ENCODE data around the gene CNTF. TPM values are rescaled to one million over a fixed set of nuclear protein-coding genes. Genes with fewer than 3 reads are reported as not detected.

CNTF gene
- total RNA-seq, 1 donor from 2014 or later = 1.6 TPM

DNA sequence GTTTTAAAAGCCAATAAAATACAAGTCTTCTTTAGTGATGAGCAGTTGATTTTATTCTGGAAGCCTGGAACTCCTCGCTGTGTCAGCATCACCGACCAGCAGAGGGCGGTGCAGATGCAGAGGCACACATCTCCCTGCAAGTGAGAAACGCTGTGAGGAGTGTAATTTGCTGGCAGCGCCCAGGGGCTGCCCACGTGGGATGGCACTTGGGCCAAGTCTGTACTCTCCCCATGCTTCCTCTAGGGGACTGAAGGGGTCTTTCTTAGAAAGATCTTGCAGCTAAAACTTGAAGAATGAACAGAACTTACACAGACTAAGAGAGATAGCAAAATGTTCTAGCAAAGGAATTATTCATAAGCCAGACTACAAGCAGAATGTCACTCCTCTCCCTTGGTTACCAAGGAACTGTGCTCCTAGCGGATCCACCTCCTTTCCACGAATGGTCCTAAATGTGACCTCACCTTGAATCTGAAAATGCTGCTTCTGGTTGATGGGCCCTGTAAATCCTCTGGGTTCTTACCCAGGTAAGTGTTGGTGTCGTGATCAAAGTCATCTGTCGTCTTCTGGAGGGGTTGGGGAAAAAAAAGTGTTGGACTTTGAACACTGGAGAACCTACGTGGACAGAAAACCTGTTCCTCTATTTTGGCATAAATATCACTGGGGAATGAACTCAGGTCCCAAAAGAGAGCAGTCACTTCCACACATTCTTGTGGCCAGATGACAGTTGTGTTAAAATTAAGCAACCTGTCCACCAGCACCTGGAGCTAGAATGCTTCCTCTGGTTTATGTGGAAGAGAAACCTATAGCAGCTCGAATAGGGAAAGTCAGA, 31.8 kb downstream of the CNTF start:
- no peaks in the 10 kb centered on the region for H3K36me3 ChIP-seq (ENCODE audit: control insufficient read depth in 3 of 3, insufficient read depth in 3 of 3, low read length in 3 of 3)
- no peak overlapping the region for H3K9ac ChIP-seq (ENCODE audit: low read depth in 1 of 3, low read length in 3 of 3)
- H3K9me3 ChIP-seq (ENCODE audit: control insufficient read depth in 3 of 3, low read length in 3 of 3) = no peaks in the 10 kb centered on the region
- H3K27ac ChIP-seq (ENCODE audit: low read depth, low read length) = no peak overlapping the region
- H3K4me1 ChIP-seq (ENCODE audit: control insufficient read depth in 3 of 3, insufficient read depth in 3 of 3, low read length in 3 of 3) = peaks cover 0 to 3% (median 0%) of the 10 kb centered on the region in 3 donors
- H3K27me3 ChIP-seq (ENCODE audit: control insufficient read depth in 3 of 3, insufficient read depth in 3 of 3, low read length in 3 of 3) = no peaks in the 10 kb centered on the region
- no peak overlapping the region for H3K4me3 ChIP-seq (ENCODE audit: low read length in 3 of 3)

- no peaks in the 10 kb centered on the region for H3K36me3 ChIP-seq (ENCODE audit: control insufficient read depth in 3 of 3, insufficient read depth in 3 of 3, low read length in 3 of 3)
- no peak overlapping the region for H3K27ac ChIP-seq (ENCODE audit: low read depth, low read length)
- peaks cover 0 to 3% (median 0%) of the 10 kb centered on the region in 3 donors for H3K4me1 ChIP-seq (ENCODE audit: control insufficient read depth in 3 of 3, insufficient read depth in 3 of 3, low read length in 3 of 3)
- no peaks in the 10 kb centered on the region for H3K27me3 ChIP-seq (ENCODE audit: control insufficient read depth in 3 of 3, insufficient read depth in 3 of 3, low read length in 3 of 3)
- no peaks in the 10 kb centered on the region for H3K9me3 ChIP-seq (ENCODE audit: control insufficient read depth in 3 of 3, low read length in 3 of 3)
- no peak overlapping the region for H3K4me3 ChIP-seq (ENCODE audit: low read length in 3 of 3)
- no peak overlapping the region for H3K9ac ChIP-seq (ENCODE audit: low read depth in 1 of 3, low read length in 3 of 3)
Observed at GRCh38 chr11:58654908-58655296, 32.4 kb downstream of the CNTF start.

GRCh38 chr11:58656348-58656747, 33.9 kb downstream of the CNTF start:
- Histone ChIP-seq H3K36me3 (ENCODE audit: control insufficient read depth in 3 of 3, insufficient read depth in 3 of 3, low read length in 3 of 3) (no peaks in the 10 kb centered on the region), H3K4me1 (ENCODE audit: control insufficient read depth in 3 of 3, insufficient read depth in 3 of 3, low read length in 3 of 3) (peaks cover 0 to 3% (median 0%) of the 10 kb centered on the region in 3 donors), H3K27me3 (ENCODE audit: control insufficient read depth in 3 of 3, insufficient read depth in 3 of 3, low read length in 3 of 3) (no peaks in the 10 kb centered on the region), H3K27ac (ENCODE audit: low read depth, low read length) (no peak overlapping the region), H3K9ac (ENCODE audit: low read depth in 1 of 3, low read length in 3 of 3) (no peak overlapping the region), H3K9me3 (ENCODE audit: control insufficient read depth in 3 of 3, low read length in 3 of 3) (no peaks in the 10 kb centered on the region), H3K4me3 (ENCODE audit: low read length in 3 of 3) (no peak overlapping the region)

GRCh38 chr11:58658623-58659022, 36.2 kb downstream of the CNTF start:
- peaks cover 0 to 3% (median 0%) of the 10 kb centered on the region in 3 donors for H3K4me1 ChIP-seq (ENCODE audit: control insufficient read depth in 3 of 3, insufficient read depth in 3 of 3, low read length in 3 of 3)
- H3K27ac ChIP-seq (ENCODE audit: low read depth, low read length) = no peak overlapping the region
- H3K27me3 ChIP-seq (ENCODE audit: control insufficient read depth in 3 of 3, insufficient read depth in 3 of 3, low read length in 3 of 3) = no peaks in the 10 kb centered on the region
- no peak overlapping the region for H3K4me3 ChIP-seq (ENCODE audit: low read length in 3 of 3)
- no peaks in the 10 kb centered on the region for H3K9me3 ChIP-seq (ENCODE audit: control insufficient read depth in 3 of 3, low read length in 3 of 3)
- no peaks in the 10 kb centered on the region for H3K36me3 ChIP-seq (ENCODE audit: control insufficient read depth in 3 of 3, insufficient read depth in 3 of 3, low read length in 3 of 3)
- no peak overlapping the region for H3K9ac ChIP-seq (ENCODE audit: low read depth in 1 of 3, low read length in 3 of 3)

DNA sequence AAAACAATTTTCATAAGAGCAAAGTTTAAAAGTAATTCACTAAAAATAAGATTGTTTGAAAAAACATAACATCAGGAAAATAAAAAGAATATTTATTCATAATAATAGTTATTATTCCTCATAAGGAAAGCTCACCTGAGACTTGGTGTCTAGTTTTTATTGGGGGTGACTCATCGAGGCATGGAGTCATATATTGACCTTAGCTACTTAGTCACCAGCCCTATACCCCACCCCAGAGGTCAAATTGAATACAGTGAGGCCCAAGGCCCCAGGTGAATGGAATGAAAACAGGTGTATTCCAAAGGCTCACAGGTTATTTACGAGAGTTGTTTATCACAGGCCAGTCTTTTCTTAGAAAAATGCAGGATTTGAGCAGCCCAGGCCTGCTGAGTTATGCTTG, 36.9 kb downstream of the CNTF start:
- Histone ChIP-seq H3K9ac (ENCODE audit: low read depth in 1 of 3, low read length in 3 of 3) (no peak overlapping the region), H3K36me3 (ENCODE audit: control insufficient read depth in 3 of 3, insufficient read depth in 3 of 3, low read length in 3 of 3) (no peaks in the 10 kb centered on the region), H3K4me3 (ENCODE audit: low read length in 3 of 3) (no peak overlapping the region), H3K4me1 (ENCODE audit: control insufficient read depth in 3 of 3, insufficient read depth in 3 of 3, low read length in 3 of 3) (no peaks in the 10 kb centered on the region), H3K27me3 (ENCODE audit: control insufficient read depth in 3 of 3, insufficient read depth in 3 of 3, low read length in 3 of 3) (no peaks in the 10 kb centered on the region), H3K27ac (ENCODE audit: low read depth, low read length) (no peak overlapping the region), H3K9me3 (ENCODE audit: control insufficient read depth in 3 of 3, low read length in 3 of 3) (no peaks in the 10 kb centered on the region)

DNA sequence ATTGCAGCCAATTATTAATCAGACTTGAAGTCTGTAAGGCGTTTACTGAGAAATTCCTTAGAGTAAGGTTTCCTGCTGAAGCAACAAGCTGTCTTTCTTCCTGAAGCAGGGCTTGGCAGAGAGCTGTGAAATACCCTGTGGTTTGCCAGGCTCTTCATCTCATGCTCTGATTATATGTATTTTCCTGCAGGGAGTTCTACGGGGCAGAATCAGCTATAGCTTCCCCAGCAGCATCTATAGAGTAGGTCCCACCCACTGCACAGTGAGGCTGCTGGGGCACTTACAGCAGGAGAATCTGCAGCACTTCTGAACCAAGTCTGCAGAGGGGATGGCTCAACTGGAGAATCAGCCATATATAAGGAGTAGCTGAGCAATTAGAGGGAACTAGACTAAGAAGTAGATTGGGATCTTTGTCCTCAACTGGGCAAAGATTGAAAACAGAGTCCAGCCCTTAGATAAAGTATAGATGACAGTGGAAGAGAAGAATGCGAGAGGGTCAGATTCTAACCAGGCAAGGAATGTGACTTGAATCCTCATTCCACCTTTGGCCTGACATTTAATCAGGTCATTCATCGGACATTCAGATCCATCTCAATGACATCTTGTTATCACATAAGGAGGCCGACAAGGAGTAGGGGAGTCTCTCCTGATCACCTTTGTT, 37.6 kb downstream of the CNTF start:
- Histone ChIP-seq H3K36me3 (ENCODE audit: control insufficient read depth in 3 of 3, insufficient read depth in 3 of 3, low read length in 3 of 3) (no peaks in the 10 kb centered on the region), H3K9me3 (ENCODE audit: control insufficient read depth in 3 of 3, low read length in 3 of 3) (no peaks in the 10 kb centered on the region), H3K27me3 (ENCODE audit: control insufficient read depth in 3 of 3, insufficient read depth in 3 of 3, low read length in 3 of 3) (no peaks in the 10 kb centered on the region), H3K4me3 (ENCODE audit: low read length in 3 of 3) (no peak overlapping the region), H3K9ac (ENCODE audit: low read depth in 1 of 3, low read length in 3 of 3) (no peak overlapping the region), H3K4me1 (ENCODE audit: control insufficient read depth in 3 of 3, insufficient read depth in 3 of 3, low read length in 3 of 3) (no peaks in the 10 kb centered on the region), H3K27ac (ENCODE audit: low read depth, low read length) (no peak overlapping the region)

- H3K9me3 ChIP-seq (ENCODE audit: control insufficient read depth in 3 of 3, low read length in 3 of 3) = no peaks in the 10 kb centered on the region
- H3K36me3 ChIP-seq (ENCODE audit: control insufficient read depth in 3 of 3, insufficient read depth in 3 of 3, low read length in 3 of 3) = no peaks in the 10 kb centered on the region
- no peak overlapping the region for H3K4me3 ChIP-seq (ENCODE audit: low read length in 3 of 3)
- no peak overlapping the region for H3K27ac ChIP-seq (ENCODE audit: low read depth, low read length)
- H3K9ac ChIP-seq (ENCODE audit: low read depth in 1 of 3, low read length in 3 of 3) = no peak overlapping the region
- no peaks in the 10 kb centered on the region for H3K4me1 ChIP-seq (ENCODE audit: control insufficient read depth in 3 of 3, insufficient read depth in 3 of 3, low read length in 3 of 3)
- peaks cover 0 to 2% (median 0%) of the 10 kb centered on the region in 3 donors for H3K27me3 ChIP-seq (ENCODE audit: control insufficient read depth in 3 of 3, insufficient read depth in 3 of 3, low read length in 3 of 3)
Observed at GRCh38 chr11:58671983-58672633, 49.6 kb downstream of the CNTF start.

DNA sequence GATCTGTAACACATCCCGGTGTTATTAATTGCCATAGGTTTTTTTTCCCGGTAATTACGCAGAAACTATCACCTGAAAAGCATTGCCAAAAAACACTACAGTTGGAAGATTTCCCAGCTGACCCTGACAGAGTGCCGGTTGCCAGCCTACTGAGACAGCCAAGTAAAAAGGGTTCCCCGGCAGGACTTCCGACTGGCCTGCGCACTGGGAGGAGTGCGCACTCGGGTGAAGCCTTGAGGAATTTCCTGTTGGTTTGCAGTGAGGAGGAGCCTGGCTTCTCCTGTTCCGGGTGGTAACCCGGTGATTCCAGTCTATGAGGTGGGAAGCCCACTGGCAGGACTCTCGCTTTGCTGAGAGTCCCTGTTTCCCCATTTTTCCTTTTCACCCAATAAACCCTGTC, 52.1 kb downstream of the CNTF start:
- Histone ChIP-seq H3K4me3 (ENCODE audit: low read length in 3 of 3) (no peak overlapping the region), H3K36me3 (ENCODE audit: control insufficient read depth in 3 of 3, insufficient read depth in 3 of 3, low read length in 3 of 3) (no peaks in the 10 kb centered on the region), H3K9me3 (ENCODE audit: control insufficient read depth in 3 of 3, low read length in 3 of 3) (no peaks in the 10 kb centered on the region), H3K27me3 (ENCODE audit: control insufficient read depth in 3 of 3, insufficient read depth in 3 of 3, low read length in 3 of 3) (peaks cover 0 to 2% (median 0%) of the 10 kb centered on the region in 3 donors), H3K4me1 (ENCODE audit: control insufficient read depth in 3 of 3, insufficient read depth in 3 of 3, low read length in 3 of 3) (no peaks in the 10 kb centered on the region), H3K9ac (ENCODE audit: low read depth in 1 of 3, low read length in 3 of 3) (no peak overlapping the region), H3K27ac (ENCODE audit: low read depth, low read length) (no peak overlapping the region)

Measured in skeletal muscle tissue (tissue), 4 donors.